GM12864 (cell line): ENCODE data around the gene MARCKS.

Source experiments
- DNase-seq: peaks from one replicate; pipeline ENCODE4 v3.0.0-alpha.2; 2011; ENCODE audit warnings: low read depth
- H3K4me3 ChIP-seq: 2 replicates; pipeline ENCODE4 v1.5.1; 2011; ENCODE audit warnings: mild to moderate bottlenecking, low read depth, low read length, control low read depth
- CTCF ChIP-seq: IDR thresholded peaks from 2 replicates; pipeline ENCODE4 v1.5.1; 2011; ENCODE audit warnings: low read depth, mild to moderate bottlenecking, moderate library complexity, low read length, control low read depth, inconsistent platforms; ENCODE audit errors: missing control alignments

Gene MARCKS

GRCh38 chr6:113821445-113821844 lies 35.7 kb upstream of the MARCKS start:
- TF ChIP-seq CTCF, result no peak

GRCh38 chr6:113823916-113824315 lies 33.2 kb upstream of the MARCKS start:
- H3K4me3 ChIP-seq, result no peak overlapping the region
- no peak for TF ChIP-seq CTCF
- DNase-seq, result no peak

More at GRCh38 chr6:113821445-113821844, 35.7 kb upstream of the MARCKS start:
- no peak for DNase-seq
- H3K4me3 ChIP-seq, result no peak overlapping the region

GRCh38 chr6:113824411-113824810 lies 32.7 kb upstream of the MARCKS start:
- DNase-seq, result no peak

GRCh38 chr6:113824866-113825265 lies 32.3 kb upstream of the MARCKS start:
- no peak overlapping the region for H3K4me3 ChIP-seq
- DNase-seq, result no peak
- no peak for TF ChIP-seq CTCF

More at GRCh38 chr6:113824411-113824810, 32.7 kb upstream of the MARCKS start:
- no peak for TF ChIP-seq CTCF
- no peak overlapping the region for H3K4me3 ChIP-seq

- no peak for TF ChIP-seq CTCF
- no peak for DNase-seq
- no peak overlapping the region for H3K4me3 ChIP-seq
These were observed 31.4 kb upstream of the MARCKS start for GRCh38 chr6:113825781-113826180.

GRCh38 chr6:113828984-113829695 lies 28.0 kb upstream of the MARCKS start:
- TF ChIP-seq CTCF, result no peak
- no peak for DNase-seq
- no peak overlapping the region for H3K4me3 ChIP-seq

GRCh38 chr6:113829696-113830045 lies 27.5 kb upstream of the MARCKS start:
- no peak overlapping the region for H3K4me3 ChIP-seq
- no peak for TF ChIP-seq CTCF
- DNase-seq, result no peak
